ENCODE measurements around the gene TKTL1. TPM values are rescaled to one million over a fixed set of nuclear protein-coding genes. Genes with fewer than 3 reads are reported as not detected.

Gene TKTL1
- total RNA-seq, 1 donor from 2014 or later, result not detected

DNA sequence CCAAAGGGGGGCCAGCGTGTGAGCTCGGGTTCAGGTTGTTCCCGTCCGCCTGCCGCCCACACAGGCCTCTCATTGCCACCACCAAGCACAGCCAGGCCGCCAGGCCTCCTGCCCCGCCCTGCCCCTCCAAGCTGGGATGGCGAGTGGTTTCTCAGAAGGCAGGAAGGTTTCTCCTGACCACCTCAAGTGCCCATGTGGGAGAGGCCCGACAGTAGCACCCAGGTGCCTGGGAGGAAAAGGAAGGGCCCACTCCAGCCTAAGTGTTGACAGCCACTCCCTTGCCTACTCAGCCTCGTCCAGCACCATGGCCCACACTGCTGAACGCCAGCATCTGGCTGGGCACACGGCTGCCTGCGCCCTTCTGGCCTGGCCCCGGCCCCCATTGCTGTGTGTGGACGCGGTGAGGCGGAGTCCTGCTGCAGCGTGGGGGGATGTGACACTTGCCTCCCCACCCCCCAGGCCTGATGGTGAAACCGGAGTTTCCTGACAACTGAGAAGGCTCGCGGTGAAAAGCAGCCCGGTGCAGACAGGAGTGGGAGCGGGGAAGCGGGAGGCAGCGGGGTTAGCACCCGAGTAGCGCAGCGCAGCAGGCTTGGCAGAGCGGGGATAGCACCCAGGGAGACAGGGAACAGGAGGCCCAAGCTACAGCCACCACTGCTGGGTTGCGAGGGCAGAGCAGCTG, 59.6 kb downstream of the TKTL1 start:
- DNase-seq (ENCODE audit: low spot score, unreplicated experiment), result no peak
- H3K27ac Mint-ChIP-seq, result no peak overlapping the region
- peaks cover 3% of the 10 kb centered on the region for H3K9me3 Mint-ChIP-seq (ENCODE audit: low read depth)
- TF ChIP-seq, protein P1, sequence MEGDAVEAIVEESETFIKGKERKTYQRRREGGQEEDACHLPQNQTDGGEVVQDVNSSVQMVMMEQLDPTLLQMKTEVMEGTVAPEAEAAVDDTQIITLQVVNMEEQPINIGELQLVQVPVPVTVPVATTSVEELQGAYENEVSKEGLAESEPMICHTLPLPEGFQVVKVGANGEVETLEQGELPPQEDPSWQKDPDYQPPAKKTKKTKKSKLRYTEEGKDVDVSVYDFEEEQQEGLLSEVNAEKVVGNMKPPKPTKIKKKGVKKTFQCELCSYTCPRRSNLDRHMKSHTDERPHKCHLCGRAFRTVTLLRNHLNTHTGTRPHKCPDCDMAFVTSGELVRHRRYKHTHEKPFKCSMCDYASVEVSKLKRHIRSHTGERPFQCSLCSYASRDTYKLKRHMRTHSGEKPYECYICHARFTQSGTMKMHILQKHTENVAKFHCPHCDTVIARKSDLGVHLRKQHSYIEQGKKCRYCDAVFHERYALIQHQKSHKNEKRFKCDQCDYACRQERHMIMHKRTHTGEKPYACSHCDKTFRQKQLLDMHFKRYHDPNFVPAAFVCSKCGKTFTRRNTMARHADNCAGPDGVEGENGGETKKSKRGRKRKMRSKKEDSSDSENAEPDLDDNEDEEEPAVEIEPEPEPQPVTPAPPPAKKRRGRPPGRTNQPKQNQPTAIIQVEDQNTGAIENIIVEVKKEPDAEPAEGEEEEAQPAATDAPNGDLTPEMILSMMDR (IDR thresholded peaks at IDR 0.05; ENCODE audit: unreplicated experiment), result no peak
- no peak overlapping the region for H3K4me3 Mint-ChIP-seq (ENCODE audit: low read depth)
- no peaks in the 10 kb centered on the region for H3K4me1 Mint-ChIP-seq (ENCODE audit: low read depth)
- no peaks in the 10 kb centered on the region for H3K27me3 Mint-ChIP-seq
- peaks cover 3% of the 10 kb centered on the region for H3K36me3 Mint-ChIP-seq (ENCODE audit: insufficient read depth)

DNA sequence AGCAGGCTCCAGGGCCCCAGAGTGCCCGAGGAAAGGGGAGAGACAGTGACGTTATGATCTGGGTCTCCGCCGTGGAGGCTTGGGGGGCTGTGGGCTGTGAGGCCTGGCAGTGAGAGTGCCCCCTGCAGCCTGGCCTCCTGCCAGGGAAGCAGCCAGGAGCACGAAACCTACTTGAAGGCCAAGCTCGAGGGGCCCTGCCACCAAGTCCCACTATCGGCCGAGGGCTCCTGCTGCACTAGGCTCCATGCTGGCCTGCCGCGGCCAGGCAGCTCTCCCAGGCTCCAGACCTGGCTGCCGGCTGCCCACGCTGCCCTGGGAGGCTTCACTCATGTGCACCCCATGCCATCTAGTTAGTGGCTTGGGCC, 60.2 kb downstream of the TKTL1 start:
- H3K27ac Mint-ChIP-seq, result no peak overlapping the region
- no peaks in the 10 kb centered on the region for H3K4me1 Mint-ChIP-seq (ENCODE audit: low read depth)
- peaks cover 3% of the 10 kb centered on the region for H3K9me3 Mint-ChIP-seq (ENCODE audit: low read depth)
- TF ChIP-seq, protein P1 (IDR thresholded peaks at IDR 0.05; ENCODE audit: unreplicated experiment), result no peak
- peaks cover 3% of the 10 kb centered on the region for H3K36me3 Mint-ChIP-seq (ENCODE audit: insufficient read depth)
- H3K4me3 Mint-ChIP-seq (ENCODE audit: low read depth), result no peak overlapping the region
- no peak for DNase-seq (ENCODE audit: low spot score, unreplicated experiment)
- no peaks in the 10 kb centered on the region for H3K27me3 Mint-ChIP-seq

DNA sequence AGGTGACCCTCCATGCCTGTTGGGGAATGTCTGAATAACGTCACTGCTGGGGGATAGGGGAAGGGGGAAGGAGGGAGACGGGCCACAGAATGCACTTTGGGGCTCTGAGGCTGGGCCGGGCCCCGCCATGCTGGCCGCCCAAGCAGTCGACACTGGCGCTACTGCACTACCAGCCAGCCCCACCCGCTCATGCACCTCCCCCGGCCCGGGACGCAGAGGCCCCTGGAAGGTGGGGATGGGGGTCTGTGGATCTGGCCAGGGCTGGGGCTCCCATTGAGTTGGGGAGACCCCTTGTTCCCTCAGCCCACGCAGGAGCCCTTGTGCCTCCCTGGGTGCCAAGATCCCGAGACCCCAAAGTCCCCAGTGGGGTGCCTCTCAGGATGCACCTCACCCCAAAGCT, 61.0 kb downstream of the TKTL1 start:
- TF ChIP-seq, protein P1 (IDR thresholded peaks at IDR 0.05; ENCODE audit: unreplicated experiment), result no peak
- H3K4me1 Mint-ChIP-seq (ENCODE audit: low read depth), result no peaks in the 10 kb centered on the region
- DNase-seq (ENCODE audit: low spot score, unreplicated experiment), result no peak
- no peak overlapping the region for H3K27ac Mint-ChIP-seq
- peaks cover 3% of the 10 kb centered on the region for H3K36me3 Mint-ChIP-seq (ENCODE audit: insufficient read depth)
- no peak overlapping the region for H3K4me3 Mint-ChIP-seq (ENCODE audit: low read depth)
- H3K9me3 Mint-ChIP-seq (ENCODE audit: low read depth), result peaks cover 3% of the 10 kb centered on the region
- H3K27me3 Mint-ChIP-seq, result no peaks in the 10 kb centered on the region

DNA sequence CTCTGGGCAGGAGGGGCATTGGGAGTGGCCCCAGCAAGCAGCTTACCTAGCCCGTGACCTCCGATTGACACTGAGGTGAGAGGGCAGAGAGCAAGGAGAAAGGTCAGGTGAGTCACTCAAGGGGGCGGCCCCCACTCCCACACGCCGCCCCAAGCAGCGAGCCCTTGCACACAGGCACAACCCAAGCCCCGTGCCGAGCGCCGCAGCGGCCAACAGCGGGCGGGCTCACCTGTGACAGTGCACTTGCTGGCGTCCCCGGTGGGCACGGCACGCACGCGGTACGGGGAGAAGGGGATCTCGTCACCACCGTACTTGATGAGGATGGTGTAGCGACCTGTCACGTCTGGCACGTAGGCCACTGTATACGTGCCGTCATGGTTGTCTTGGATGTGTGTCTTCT, 61.6 kb downstream of the TKTL1 start:
- DNase-seq (ENCODE audit: low spot score, unreplicated experiment), result no peak
- no peaks in the 10 kb centered on the region for H3K4me1 Mint-ChIP-seq (ENCODE audit: low read depth)
- no peak overlapping the region for H3K4me3 Mint-ChIP-seq (ENCODE audit: low read depth)
- peaks cover 3% of the 10 kb centered on the region for H3K9me3 Mint-ChIP-seq (ENCODE audit: low read depth)
- TF ChIP-seq, protein P1 (IDR thresholded peaks at IDR 0.05; ENCODE audit: unreplicated experiment), result no peak
- no peaks in the 10 kb centered on the region for H3K27me3 Mint-ChIP-seq
- H3K27ac Mint-ChIP-seq, result no peak overlapping the region
- H3K36me3 Mint-ChIP-seq (ENCODE audit: insufficient read depth), result peaks cover 3% of the 10 kb centered on the region

DNA sequence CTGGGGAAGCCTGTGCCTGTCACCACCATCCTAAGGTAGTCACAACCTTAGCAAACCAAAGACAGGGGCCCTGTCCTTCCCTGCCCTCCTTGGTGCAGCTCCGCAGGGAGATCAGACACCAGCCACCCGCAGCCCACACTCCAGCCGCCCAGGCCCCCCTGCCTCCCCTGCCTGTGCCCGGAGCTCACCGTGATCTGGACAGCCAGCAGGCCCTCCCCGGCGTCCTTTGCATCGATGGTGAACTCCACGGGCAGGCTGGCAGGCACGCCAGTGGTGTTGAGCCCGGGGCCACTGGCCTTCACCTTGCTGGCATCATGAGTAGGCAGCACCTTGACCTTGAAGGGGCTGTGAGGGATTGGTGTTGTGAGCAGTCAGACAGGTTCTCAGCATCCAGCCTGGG, 62.4 kb downstream of the TKTL1 start:
- no peaks in the 10 kb centered on the region for H3K4me1 Mint-ChIP-seq (ENCODE audit: low read depth)
- H3K4me3 Mint-ChIP-seq (ENCODE audit: low read depth), result no peak overlapping the region
- no peaks in the 10 kb centered on the region for H3K27me3 Mint-ChIP-seq
- TF ChIP-seq, protein P1 (IDR thresholded peaks at IDR 0.05; ENCODE audit: unreplicated experiment), result no peak
- DNase-seq (ENCODE audit: low spot score, unreplicated experiment), result no peak
- peaks cover 4% of the 10 kb centered on the region for H3K36me3 Mint-ChIP-seq (ENCODE audit: insufficient read depth)
- H3K9me3 Mint-ChIP-seq (ENCODE audit: low read depth), result peaks cover 3% of the 10 kb centered on the region
- no peak overlapping the region for H3K27ac Mint-ChIP-seq

Measured in progenitor cell of endocrine pancreas (in vitro differentiated cells).